H1 (cell line): Measurements from ENCODE around the gene ARPC2. TPM values are rescaled to one million over a fixed set of nuclear protein-coding genes. Genes with fewer than 3 reads are reported as not detected.

Experiments
- CBX8 ChIP-seq: fragments of 300-800, 300-1000 bp; sonication (generic); IDR thresholded peaks from 2 replicates; pipeline ENCODE4 v1.7.1; 2016; ENCODE audit warnings: low read depth, low read length, borderline replicate concordance
- CHD7 ChIP-seq: fragments of 300-600 bp; sonication (generic); IDR thresholded peaks from 2 replicates; pipeline ENCODE4 v1.7.1; 2012; ENCODE audit warnings: low read length, moderate library complexity, mild to moderate bottlenecking, inconsistent platforms; ENCODE audit not compliant: insufficient replicate concordance
- EZH2 ChIP-seq: fragments of 200-600 bp; sonication (generic); IDR thresholded peaks from 2 replicates; pipeline ENCODE4 v1.7.1; 2012; ENCODE audit warnings: low read depth, mild to moderate bottlenecking, moderate library complexity, low read length, inconsistent platforms; ENCODE audit not compliant: severe bottlenecking
- GTF2F1 ChIP-seq: IDR thresholded peaks from 2 replicates; pipeline ENCODE4 v1.6.1; 2012; ENCODE audit warnings: low read depth, low read length, improper control_type of control experiment, borderline replicate concordance
- HDAC2 ChIP-seq, 2 experiments: fragments of 300-600 bp in 1 of 2; sonication (generic) in 1 of 2; IDR thresholded peaks; 2 replicates each; pipeline ENCODE4 v1.6.1; 2011 to 2012; ENCODE audit warnings: low read depth in 2 of 2, low read length in 2 of 2, mild to moderate bottlenecking in 2 of 2, moderate library complexity in 2 of 2, borderline replicate concordance in 1 of 2, inconsistent platforms in 1 of 2
- MAFK ChIP-seq: IDR thresholded peaks from 2 replicates; pipeline ENCODE4 v1.6.1; 2012; ENCODE audit warnings: low read depth, mild to moderate bottlenecking, improper control_type of control experiment, low read length
- PHF8 ChIP-seq: fragments of 200-600 bp; sonication (generic); conservative IDR thresholded peaks from 2 replicates; pipeline ENCODE4 v1.7.1; 2012; ENCODE audit warnings: low read depth, mild to moderate bottlenecking, inconsistent platforms, low read length, moderate library complexity
- TAF7 ChIP-seq: optimal IDR thresholded peaks from 2 replicates; pipeline ENCODE3; 2011; ENCODE audit warnings: low read depth, mild to moderate bottlenecking, inconsistent platforms, low read length, moderate library complexity, borderline replicate concordance
- TBP ChIP-seq: IDR thresholded peaks from 2 replicates; pipeline ENCODE4 v1.6.1; 2011; ENCODE audit warnings: low read depth, low read length, improper control_type of control experiment
- polyA plus RNA-seq, 7 experiments: library from polyadenylated mRNA; depleted of rRNA in 3 of 7; stranded (reverse) in 5 of 7; unstranded in 2 of 7; fragments of >200 nt in 5 of 7; fragments of 200-250 nt in 2 of 7; gene quantifications; 1 replicate in 5 of 7; 2 replicates in 1 of 7; 4 replicates in 1 of 7; pipeline versions ENCODE4 v1.2.1 to v1.2.3, GENCODE V29; 2011 to 2013; ENCODE audit warnings: missing spikeins in 2 of 7, mixed read lengths in 2 of 7
- total RNA-seq: library from RNA; stranded (reverse); fragmentation: NEBNext Ultra II Directional; extraction: Animal tissue kit (Norgen Biotek cat#: 25700); gene quantifications from 2 replicates; pipeline ENCODE4 v1.2.1, GENCODE V29; 2021

ARPC2 gene
- total and polyA plus RNA-seq, 2 of the 8 experiments (the other 6 are each of a cell fraction or from before 2014, with no cell fraction given) = 174 to 195 TPM

GRCh38 chr2:218269900-218270720 is 53.1 kb downstream of the ARPC2 start, which contains the start of the genes AAMP and PNKD (continued):
- TF ChIP-seq CHD7 = no peak
- peak; percentile 54 for TF ChIP-seq TBP
- no peak for TF ChIP-seq MAFK
- TF ChIP-seq TAF7 = no peak
- peak; percentile 44; the same call in 1 of the 2 replicates for TF ChIP-seq GTF2F1
- peak in 1 of 2 experiments; percentile 13; a peak in 1 of 4 replicates for TF ChIP-seq HDAC2 (IDR thresholded peaks at IDR 0.05; ENCODE audit: borderline replicate concordance in 1 of 2, low read depth in 2 of 2, low read length in 2 of 2)
- TF ChIP-seq PHF8 = peak; percentile 79
- no peak for TF ChIP-seq CBX8
- TF ChIP-seq EZH2 = no peak
